ENCODE measurements around the gene CCDC78.

Gene CCDC78

DNA sequence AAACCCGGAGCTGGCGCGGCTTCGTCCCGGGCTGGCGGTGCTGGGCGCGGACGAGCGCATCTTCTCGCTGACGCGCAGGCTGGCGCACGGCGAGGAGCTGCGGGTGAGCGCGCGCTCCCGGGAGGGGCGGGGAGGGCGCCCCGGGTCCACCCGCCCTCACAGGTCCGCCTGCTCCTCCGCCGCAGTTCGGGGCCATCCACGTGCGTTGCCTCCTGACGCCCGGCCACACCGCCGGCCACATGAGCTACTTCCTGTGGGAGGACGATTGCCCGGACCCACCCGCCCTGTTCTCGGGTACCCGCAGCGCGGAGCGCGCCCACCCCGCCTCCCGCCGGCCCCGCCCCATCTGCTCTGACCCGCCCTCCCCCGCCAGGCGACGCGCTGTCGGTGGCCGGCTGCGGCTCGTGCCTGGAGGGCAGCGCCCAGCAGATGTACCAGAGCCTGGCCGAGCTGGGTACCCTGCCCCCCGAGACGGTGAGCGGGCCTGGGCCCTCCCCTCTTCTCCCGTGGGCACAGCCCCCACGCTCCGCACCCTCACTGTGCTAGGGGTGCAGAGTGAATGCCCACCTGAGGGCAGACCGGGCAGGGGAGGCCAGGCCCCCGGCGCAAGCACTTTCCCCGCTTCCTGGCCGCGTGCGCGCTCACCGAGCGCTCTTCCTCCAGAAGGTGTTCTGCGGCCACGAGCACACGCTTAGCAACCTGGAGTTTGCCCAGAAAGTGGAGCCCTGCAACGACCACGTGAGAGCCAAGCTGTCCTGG, 2.1 kb upstream of the CCDC78 start:
- Histone ChIP-seq H3K27ac (ENCODE audit: low read depth, low read length) (no peak overlapping the region), H3K9me3 (ENCODE audit: control insufficient read depth, insufficient read depth, low read depth, low read length) (no peaks in the 10 kb centered on the region), H3K9ac (ENCODE audit: low read length) (peak overlapping the region; percentile 69), H3K4me1 (ENCODE audit: control insufficient read depth, insufficient read depth, low read length) (peaks cover 3% of the 10 kb centered on the region; the same call in 1 of the 2 replicates), H3K4me3 (ENCODE audit: low read depth, low read length) (peak overlapping the region; percentile 71), H3K36me3 (ENCODE audit: control insufficient read depth, insufficient read depth, low read length) (peaks cover 15% of the 10 kb centered on the region), H3K27me3 (ENCODE audit: control insufficient read depth, insufficient read depth, low read length) (peaks cover 19% of the 10 kb centered on the region)

DNA sequence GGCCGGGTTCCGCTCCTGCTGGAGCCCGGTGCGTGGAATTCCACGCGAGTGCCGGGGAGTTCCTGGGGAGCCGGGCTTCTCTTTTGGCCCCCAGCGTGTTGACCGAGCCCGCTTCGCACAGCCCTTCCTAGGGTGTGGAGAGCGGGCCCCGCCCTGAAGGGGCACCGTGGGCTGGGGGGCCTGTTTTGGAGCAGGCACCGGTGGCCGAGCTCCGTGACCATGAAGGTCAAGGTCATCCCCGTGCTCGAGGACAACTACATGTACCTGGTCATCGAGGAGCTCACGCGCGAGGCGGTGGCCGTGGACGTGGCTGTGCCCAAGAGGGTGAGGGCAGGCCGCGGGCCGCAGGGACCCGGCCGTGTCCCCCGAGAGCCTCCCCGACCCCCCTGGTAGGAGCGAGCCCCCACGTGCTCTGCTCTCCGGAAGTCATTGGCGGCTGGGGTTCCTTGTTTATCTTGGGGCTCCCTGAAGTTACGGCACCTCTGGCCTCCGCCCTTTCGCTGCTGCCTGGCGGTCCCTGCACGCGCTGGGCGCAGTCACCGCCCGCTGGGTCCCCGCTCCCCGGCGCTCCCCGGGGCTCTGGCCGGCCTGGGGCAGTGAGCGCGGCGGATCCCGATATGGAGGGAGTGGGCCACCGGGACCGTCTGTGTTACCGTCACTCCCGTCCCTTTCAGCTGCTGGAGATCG, 1.2 kb upstream of the CCDC78 start:
- Histone ChIP-seq H3K9me3 (ENCODE audit: control insufficient read depth, insufficient read depth, low read depth, low read length) (no peaks in the 10 kb centered on the region), H3K27me3 (ENCODE audit: control insufficient read depth, insufficient read depth, low read length) (peaks cover 19% of the 10 kb centered on the region), H3K36me3 (ENCODE audit: control insufficient read depth, insufficient read depth, low read length) (peaks cover 17% of the 10 kb centered on the region), H3K4me3 (ENCODE audit: low read depth, low read length) (peak overlapping the region; percentile 71), H3K9ac (ENCODE audit: low read length) (peak overlapping the region; percentile 60), H3K4me1 (ENCODE audit: control insufficient read depth, insufficient read depth, low read length) (peaks cover 3% of the 10 kb centered on the region; the same call in 1 of the 2 replicates), H3K27ac (ENCODE audit: low read depth, low read length) (no peak overlapping the region)

DNA sequence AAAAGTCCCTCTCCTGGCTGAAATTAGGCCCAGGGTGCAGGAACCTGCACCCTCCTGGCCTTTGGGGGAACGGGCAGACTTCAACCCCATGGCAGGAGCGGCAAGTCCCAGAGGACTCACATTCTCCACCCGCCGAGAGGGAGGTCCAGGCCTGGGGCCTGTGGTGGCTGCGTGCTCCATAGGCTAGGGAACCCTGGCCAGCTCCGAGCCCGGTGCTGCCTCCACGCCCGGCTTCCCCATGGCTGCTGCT, 130 bp downstream of the CCDC78 start:
- peak overlapping the region; percentile 5 for H3K9ac ChIP-seq (ENCODE audit: low read length)
- peak overlapping the region; percentile 58 for H3K4me3 ChIP-seq (ENCODE audit: low read depth, low read length)
- H3K27ac ChIP-seq (ENCODE audit: low read depth, low read length) = no peak overlapping the region
- peaks cover 3% of the 10 kb centered on the region; the same call in 1 of the 2 replicates for H3K4me1 ChIP-seq (ENCODE audit: control insufficient read depth, insufficient read depth, low read length)
- peaks cover 19% of the 10 kb centered on the region for H3K27me3 ChIP-seq (ENCODE audit: control insufficient read depth, insufficient read depth, low read length)
- H3K9me3 ChIP-seq (ENCODE audit: control insufficient read depth, insufficient read depth, low read depth, low read length) = no peaks in the 10 kb centered on the region
- H3K36me3 ChIP-seq (ENCODE audit: control insufficient read depth, insufficient read depth, low read length) = peaks cover 16% of the 10 kb centered on the region

DNA sequence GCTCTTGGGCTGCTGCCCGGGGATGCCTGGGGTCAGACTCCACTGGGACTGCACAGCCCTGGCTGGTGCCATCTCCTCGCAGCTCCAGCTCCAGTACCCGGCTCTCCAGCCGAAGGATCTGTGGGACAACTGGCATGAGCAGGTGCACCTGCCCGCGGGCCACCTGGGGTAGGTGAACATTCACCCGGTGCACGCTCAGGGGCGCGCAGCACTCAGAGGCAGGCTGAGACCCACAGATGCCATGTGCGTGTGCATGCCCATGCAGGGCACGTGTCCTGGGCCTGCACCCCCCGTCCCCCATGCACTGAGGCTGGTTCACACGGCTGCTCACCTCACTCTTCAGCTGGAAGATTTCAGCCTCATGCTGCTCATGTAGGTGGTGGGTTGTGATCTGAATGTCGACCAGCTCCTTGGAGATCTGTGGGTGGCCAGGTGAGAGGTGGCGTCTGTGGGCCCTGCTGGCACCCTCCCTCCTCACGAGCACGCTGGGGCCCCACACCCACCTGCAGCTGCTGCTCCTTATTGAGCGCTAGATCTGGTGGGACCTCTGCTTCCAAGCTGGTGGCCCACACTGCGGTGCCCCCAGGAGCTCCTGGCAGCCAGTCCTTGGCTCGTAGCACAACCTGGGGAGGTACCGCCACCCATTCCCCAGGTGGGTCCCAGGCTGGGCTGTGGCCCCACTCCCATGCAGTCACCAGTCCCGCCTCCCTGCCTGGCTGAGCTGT, 618 bp downstream of the CCDC78 start:
- Histone ChIP-seq H3K27ac (ENCODE audit: low read depth, low read length) (no peak overlapping the region), H3K36me3 (ENCODE audit: control insufficient read depth, insufficient read depth, low read length) (peaks cover 12% of the 10 kb centered on the region), H3K9me3 (ENCODE audit: control insufficient read depth, insufficient read depth, low read depth, low read length) (no peaks in the 10 kb centered on the region), H3K4me3 (ENCODE audit: low read depth, low read length) (peak overlapping the region; percentile 58), H3K27me3 (ENCODE audit: control insufficient read depth, insufficient read depth, low read length) (peaks cover 19% of the 10 kb centered on the region), H3K9ac (ENCODE audit: low read length) (no peak overlapping the region), H3K4me1 (ENCODE audit: control insufficient read depth, insufficient read depth, low read length) (peaks cover 3% of the 10 kb centered on the region; the same call in 1 of the 2 replicates)

DNA sequence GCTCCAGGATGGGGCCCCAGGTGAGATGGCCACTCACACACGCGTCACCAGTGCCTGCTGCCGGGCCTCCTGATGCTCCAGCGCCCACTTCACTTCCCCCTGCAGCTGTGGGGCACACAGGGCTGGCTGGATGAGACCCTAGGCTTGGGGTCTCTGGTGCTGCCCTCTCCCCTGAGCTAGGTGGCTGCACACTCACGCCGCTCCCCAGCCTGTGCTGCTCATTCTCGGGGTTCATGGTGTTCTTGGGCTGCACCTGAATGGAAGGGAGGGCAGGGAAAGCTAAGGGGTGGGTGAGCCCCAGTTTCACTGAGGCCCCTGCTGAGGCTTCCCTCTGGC, 1.2 kb downstream of the CCDC78 start:
- peaks cover 6% of the 10 kb centered on the region for H3K4me1 ChIP-seq (ENCODE audit: control insufficient read depth, insufficient read depth, low read length)
- no peak overlapping the region for H3K9ac ChIP-seq (ENCODE audit: low read length)
- H3K27me3 ChIP-seq (ENCODE audit: control insufficient read depth, insufficient read depth, low read length) = peaks cover 19% of the 10 kb centered on the region
- H3K27ac ChIP-seq (ENCODE audit: low read depth, low read length) = no peak overlapping the region
- no peaks in the 10 kb centered on the region for H3K9me3 ChIP-seq (ENCODE audit: control insufficient read depth, insufficient read depth, low read depth, low read length)
- no peak overlapping the region for H3K4me3 ChIP-seq (ENCODE audit: low read depth, low read length)
- peaks cover 6% of the 10 kb centered on the region for H3K36me3 ChIP-seq (ENCODE audit: control insufficient read depth, insufficient read depth, low read length)

DNA sequence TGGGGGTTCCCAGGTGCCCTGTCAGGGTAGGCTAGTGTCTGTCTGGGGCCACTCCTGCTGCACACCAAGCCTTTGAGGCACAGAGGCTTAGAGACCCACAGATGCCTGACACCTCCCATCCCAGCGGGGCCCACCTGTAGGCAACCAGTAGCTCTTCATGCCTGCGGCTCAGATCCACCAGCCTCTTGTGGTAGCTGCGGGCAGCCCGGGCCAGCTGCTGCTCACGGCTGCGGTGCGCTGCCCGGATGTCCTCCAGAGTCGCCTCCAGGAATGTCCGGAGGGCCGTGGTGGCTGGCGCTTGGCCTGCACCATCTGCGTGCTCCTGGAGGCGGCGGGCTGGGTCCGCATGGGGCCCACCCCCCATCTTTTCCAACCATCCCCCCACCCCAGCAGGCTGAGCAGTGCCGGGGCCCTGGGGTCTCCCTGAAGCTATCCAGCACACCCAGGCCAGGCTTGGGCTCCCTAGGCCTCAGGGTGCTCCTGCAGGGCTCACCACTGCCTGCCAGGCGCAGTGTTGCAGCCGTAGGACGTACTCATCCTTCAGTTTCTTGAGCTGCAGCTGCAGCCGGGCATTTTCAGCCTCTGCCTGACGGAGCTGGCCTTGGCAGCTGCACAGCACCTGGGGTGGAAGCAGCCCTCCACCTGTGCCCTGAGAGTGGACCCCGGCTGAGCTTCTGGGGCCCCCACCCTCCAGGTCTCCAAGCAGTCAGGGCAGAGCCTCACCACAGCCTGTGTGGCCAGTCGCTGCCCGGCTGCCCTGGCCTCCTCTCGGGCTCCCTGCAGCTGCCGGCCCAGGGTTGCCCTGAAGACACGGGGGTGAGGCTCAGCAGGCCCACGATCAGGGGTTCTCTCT, 1.8 kb downstream of the CCDC78 start:
- Histone ChIP-seq H3K27me3 (ENCODE audit: control insufficient read depth, insufficient read depth, low read length) (peaks cover 19% of the 10 kb centered on the region), H3K9ac (ENCODE audit: low read length) (no peak overlapping the region), H3K4me1 (ENCODE audit: control insufficient read depth, insufficient read depth, low read length) (peaks cover 12% of the 10 kb centered on the region), H3K4me3 (ENCODE audit: low read depth, low read length) (no peak overlapping the region), H3K27ac (ENCODE audit: low read depth, low read length) (no peak overlapping the region), H3K36me3 (ENCODE audit: control insufficient read depth, insufficient read depth, low read length) (peaks cover 6% of the 10 kb centered on the region), H3K9me3 (ENCODE audit: control insufficient read depth, insufficient read depth, low read depth, low read length) (no peaks in the 10 kb centered on the region)

DNA sequence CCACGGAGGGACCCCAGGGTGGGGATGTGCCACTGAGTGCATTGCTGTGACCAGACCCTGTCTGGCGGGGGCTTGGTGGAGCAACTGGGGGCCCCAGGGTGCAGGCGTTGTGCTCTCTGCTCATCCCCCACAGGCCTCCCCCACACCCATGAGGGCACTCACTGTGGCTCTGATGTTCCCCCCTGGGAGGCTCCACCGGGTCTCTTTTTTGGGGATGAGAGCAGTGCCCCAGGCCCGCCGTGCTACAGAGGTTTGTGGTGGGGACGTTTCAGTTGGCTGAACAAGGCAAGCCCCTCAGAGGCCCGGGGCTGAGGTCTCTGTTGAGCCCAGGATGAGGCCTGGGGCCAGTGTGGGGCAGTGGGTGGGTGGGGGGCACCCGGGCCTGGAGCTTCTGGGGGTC, 2.5 kb downstream of the CCDC78 start:
- Histone ChIP-seq H3K9me3 (ENCODE audit: control insufficient read depth, insufficient read depth, low read depth, low read length) (no peaks in the 10 kb centered on the region), H3K36me3 (ENCODE audit: control insufficient read depth, insufficient read depth, low read length) (peaks cover 6% of the 10 kb centered on the region), H3K27ac (ENCODE audit: low read depth, low read length) (no peak overlapping the region), H3K9ac (ENCODE audit: low read length) (no peak overlapping the region), H3K4me1 (ENCODE audit: control insufficient read depth, insufficient read depth, low read length) (peaks cover 14% of the 10 kb centered on the region), H3K27me3 (ENCODE audit: control insufficient read depth, insufficient read depth, low read length) (peaks cover 22% of the 10 kb centered on the region), H3K4me3 (ENCODE audit: low read depth, low read length) (no peak overlapping the region)

DNA sequence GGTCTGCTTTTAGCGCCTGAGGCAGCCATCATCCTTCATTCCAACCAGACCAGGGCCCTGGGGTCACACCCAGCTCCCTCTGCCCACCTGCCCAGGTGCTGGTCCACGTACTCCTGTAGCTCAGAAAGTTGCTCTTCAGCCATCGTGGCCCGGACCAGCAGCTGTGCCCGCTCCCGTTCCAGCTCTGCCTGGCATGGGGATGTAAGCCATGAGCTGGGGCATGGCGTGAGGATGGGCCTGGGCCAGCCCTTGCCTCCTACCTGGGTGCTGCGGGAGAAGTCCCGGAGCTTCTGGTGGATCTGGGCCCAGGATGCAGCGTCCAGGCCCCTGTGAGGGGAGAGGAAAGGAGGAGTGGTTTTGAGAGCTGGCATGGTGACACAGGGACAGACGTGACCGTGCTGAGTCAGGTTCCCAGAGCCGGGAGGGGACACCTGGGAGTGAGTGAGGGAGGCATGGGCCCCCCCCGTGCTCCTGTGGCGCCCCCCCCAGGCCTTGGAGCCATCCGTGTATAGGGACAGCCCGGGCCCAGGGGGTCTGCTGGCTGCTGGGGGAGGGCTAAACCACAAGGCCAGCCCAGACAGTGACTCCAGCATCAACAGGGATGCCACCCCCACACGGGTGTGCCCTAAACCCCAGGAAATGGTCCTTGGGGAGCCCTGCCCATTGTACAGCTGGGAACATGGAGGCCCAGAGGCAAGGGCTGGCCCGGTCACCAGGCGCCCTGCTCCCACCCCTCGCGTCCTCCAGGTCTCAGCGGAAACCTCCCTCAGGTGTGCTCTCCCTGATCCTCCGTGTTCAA, 3.2 kb downstream of the CCDC78 start:
- Histone ChIP-seq H3K9me3 (ENCODE audit: control insufficient read depth, insufficient read depth, low read depth, low read length) (no peaks in the 10 kb centered on the region), H3K36me3 (ENCODE audit: control insufficient read depth, insufficient read depth, low read length) (peaks cover 6% of the 10 kb centered on the region), H3K4me1 (ENCODE audit: control insufficient read depth, insufficient read depth, low read length) (peaks cover 11% of the 10 kb centered on the region), H3K9ac (ENCODE audit: low read length) (no peak overlapping the region), H3K27me3 (ENCODE audit: control insufficient read depth, insufficient read depth, low read length) (peaks cover 22% of the 10 kb centered on the region), H3K27ac (ENCODE audit: low read depth, low read length) (no peak overlapping the region), H3K4me3 (ENCODE audit: low read depth, low read length) (no peak overlapping the region)

DNA sequence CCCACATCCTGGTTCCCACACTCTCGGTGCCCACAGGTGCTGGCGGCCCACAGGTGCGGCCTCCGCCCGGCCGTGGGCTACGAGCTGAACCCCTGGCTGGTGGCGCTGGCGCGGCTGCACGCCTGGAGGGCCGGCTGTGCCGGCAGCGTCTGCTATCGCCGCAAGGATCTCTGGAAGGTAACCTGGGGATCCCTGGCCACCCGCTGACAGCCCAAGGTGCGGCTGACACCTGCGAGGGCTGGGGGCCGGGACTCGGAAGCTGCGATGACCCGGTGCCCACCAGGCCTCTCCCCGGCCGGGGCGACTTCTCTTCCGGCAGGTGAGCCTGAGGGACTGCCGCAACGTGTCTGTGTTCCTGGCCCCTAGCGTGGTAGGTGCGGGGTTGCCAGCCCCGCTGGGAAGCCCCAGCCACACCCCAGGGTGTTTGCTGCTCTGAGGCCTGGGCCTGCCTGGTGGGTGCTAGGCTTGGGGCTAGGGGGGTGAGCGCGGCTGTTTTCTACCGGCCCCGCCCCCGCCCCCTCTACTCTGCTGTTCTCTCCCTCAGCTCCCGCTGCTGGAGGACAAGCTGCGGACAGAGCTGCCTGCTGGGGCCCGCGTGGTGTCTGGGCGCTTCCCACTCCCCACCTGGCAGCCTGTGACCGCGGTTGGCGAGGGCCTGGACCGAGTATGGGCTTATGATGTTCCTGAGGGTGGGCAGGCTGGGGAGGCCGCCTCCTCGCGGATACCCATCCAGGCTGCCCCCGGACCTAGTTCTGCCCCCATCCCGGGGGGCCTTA, 4.3 kb downstream of the CCDC78 start:
- H3K27ac ChIP-seq (ENCODE audit: low read depth, low read length) = no peak overlapping the region

More for the DNA sequence above, 4.3 kb downstream of the CCDC78 start:
- Histone ChIP-seq H3K36me3 (ENCODE audit: control insufficient read depth, insufficient read depth, low read length) (peaks cover 6% of the 10 kb centered on the region), H3K4me3 (ENCODE audit: low read depth, low read length) (peak overlapping the region; percentile 92), H3K27me3 (ENCODE audit: control insufficient read depth, insufficient read depth, low read length) (peaks cover 18% of the 10 kb centered on the region), H3K9me3 (ENCODE audit: control insufficient read depth, insufficient read depth, low read depth, low read length) (no peaks in the 10 kb centered on the region), H3K9ac (ENCODE audit: low read length) (no peak overlapping the region), H3K4me1 (ENCODE audit: control insufficient read depth, insufficient read depth, low read length) (peaks cover 11% of the 10 kb centered on the region)

Data from HUES6 (cell line).